Neural cell (in vitro differentiated cells): ENCODE data around the gene CLPSL2.

ENCODE experiments used
- CTCF ChIP-seq: fragments of 450-650 bp; IDR thresholded peaks from 2 replicates; pipeline ENCODE4 v1.5.1; 2014; ENCODE audit warnings: antibody characterized with exemption, mild to moderate bottlenecking, moderate library complexity; ENCODE audit not compliant: poor library complexity, severe bottlenecking
- EZH2 ChIP-seq: fragments of 200-600, 300-800 bp; shearing (Covaris generic), sonication (generic); IDR thresholded peaks from 2 replicates; pipeline ENCODE4 v1.6.1; 2014; ENCODE audit warnings: antibody characterized with exemption, low read length, borderline replicate concordance, mild to moderate bottlenecking; ENCODE audit not compliant: insufficient read depth, poor library complexity, severe bottlenecking
- MXI1 ChIP-seq: fragments of 450-650 bp; conservative IDR thresholded peaks from 2 replicates; pipeline ENCODE4 v1.6.1; 2014; ENCODE audit warnings: antibody characterized with exemption, mild to moderate bottlenecking; ENCODE audit not compliant: poor library complexity, severe bottlenecking
- POLR2AphosphoS5 ChIP-seq: IDR thresholded peaks from 2 replicates; pipeline ENCODE4 v1.6.1; 2012
- REST ChIP-seq: IDR thresholded peaks from 2 replicates; pipeline ENCODE4 v1.6.1; 2012; ENCODE audit warnings: borderline replicate concordance
- TAF1 ChIP-seq: IDR thresholded peaks from 2 replicates; pipeline ENCODE4 v1.6.1; 2012; ENCODE audit warnings: low read depth

GRCh38 chr6:35817515-35817914 lies 41.1 kb downstream of the CLPSL2 start:
- TF ChIP-seq CTCF (no peak), MXI1 (no peak), EZH2 (no peak), REST (no peak), TAF1 (no peak), POLR2AphosphoS5 (no peak)
